Ishikawa (cell line): Measurements from ENCODE around the gene ZNF771.

ENCODE experiments used
- CEBPB ChIP-seq: IDR thresholded peaks from 2 replicates; pipeline ENCODE4 v1.6.1; 2012
- CREB1 ChIP-seq: IDR thresholded peaks from 2 replicates; pipeline ENCODE4 v1.6.1; 2012; ENCODE audit warnings: low read depth
- EGR1 ChIP-seq: IDR thresholded peaks from 2 replicates; pipeline ENCODE4 v1.6.1; 2012
- EP300 ChIP-seq: IDR thresholded peaks from 2 replicates; pipeline ENCODE4 v1.6.1; 2012; ENCODE audit warnings: borderline replicate concordance
- FOXM1 ChIP-seq: IDR thresholded peaks from 2 replicates; pipeline ENCODE4 v1.6.1; 2012; ENCODE audit warnings: low read depth, borderline replicate concordance
- MAX ChIP-seq: IDR thresholded peaks from 2 replicates; pipeline ENCODE4 v1.6.1; 2012
- NFIC ChIP-seq: IDR thresholded peaks from 2 replicates; pipeline ENCODE4 v1.6.1; 2012
- RAD21 ChIP-seq: IDR thresholded peaks from 2 replicates; pipeline ENCODE4 v1.6.1; 2012; ENCODE audit warnings: low read depth
- TAF1 ChIP-seq: IDR thresholded peaks from 2 replicates; pipeline ENCODE4 v1.6.1; 2012; ENCODE audit warnings: low read depth, mild to moderate bottlenecking
- TCF12 ChIP-seq: IDR thresholded peaks from 2 replicates; pipeline ENCODE4 v1.6.1; 2012; ENCODE audit warnings: low read depth
- TEAD4 ChIP-seq: IDR thresholded peaks from 2 replicates; pipeline ENCODE4 v1.6.1; 2012
- USF1 ChIP-seq: IDR thresholded peaks from 2 replicates; pipeline ENCODE4 v1.6.1; 2012
- YY1 ChIP-seq: IDR thresholded peaks from 2 replicates; pipeline ENCODE4 v1.6.1; 2012; ENCODE audit warnings: low read depth
- ZBTB7A ChIP-seq: IDR thresholded peaks from 2 replicates; pipeline ENCODE4 v1.6.1; 2012; ENCODE audit warnings: low read depth
- TF ChIP-seq, protein P1 (sequence below): IDR thresholded peaks from 2 replicates; pipeline ENCODE4 v1.6.1; 2012; ENCODE audit warnings: low read depth, mild to moderate bottlenecking

Gene ZNF771

GRCh38 chr16:30398661-30399434 lies 8.6 kb upstream of the ZNF771 start:
- TF ChIP-seq CREB1, result no peak
- no peak for TF ChIP-seq YY1
- TF ChIP-seq, protein P1, sequence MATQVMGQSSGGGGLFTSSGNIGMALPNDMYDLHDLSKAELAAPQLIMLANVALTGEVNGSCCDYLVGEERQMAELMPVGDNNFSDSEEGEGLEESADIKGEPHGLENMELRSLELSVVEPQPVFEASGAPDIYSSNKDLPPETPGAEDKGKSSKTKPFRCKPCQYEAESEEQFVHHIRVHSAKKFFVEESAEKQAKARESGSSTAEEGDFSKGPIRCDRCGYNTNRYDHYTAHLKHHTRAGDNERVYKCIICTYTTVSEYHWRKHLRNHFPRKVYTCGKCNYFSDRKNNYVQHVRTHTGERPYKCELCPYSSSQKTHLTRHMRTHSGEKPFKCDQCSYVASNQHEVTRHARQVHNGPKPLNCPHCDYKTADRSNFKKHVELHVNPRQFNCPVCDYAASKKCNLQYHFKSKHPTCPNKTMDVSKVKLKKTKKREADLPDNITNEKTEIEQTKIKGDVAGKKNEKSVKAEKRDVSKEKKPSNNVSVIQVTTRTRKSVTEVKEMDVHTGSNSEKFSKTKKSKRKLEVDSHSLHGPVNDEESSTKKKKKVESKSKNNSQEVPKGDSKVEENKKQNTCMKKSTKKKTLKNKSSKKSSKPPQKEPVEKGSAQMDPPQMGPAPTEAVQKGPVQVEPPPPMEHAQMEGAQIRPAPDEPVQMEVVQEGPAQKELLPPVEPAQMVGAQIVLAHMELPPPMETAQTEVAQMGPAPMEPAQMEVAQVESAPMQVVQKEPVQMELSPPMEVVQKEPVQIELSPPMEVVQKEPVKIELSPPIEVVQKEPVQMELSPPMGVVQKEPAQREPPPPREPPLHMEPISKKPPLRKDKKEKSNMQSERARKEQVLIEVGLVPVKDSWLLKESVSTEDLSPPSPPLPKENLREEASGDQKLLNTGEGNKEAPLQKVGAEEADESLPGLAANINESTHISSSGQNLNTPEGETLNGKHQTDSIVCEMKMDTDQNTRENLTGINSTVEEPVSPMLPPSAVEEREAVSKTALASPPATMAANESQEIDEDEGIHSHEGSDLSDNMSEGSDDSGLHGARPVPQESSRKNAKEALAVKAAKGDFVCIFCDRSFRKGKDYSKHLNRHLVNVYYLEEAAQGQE, result no peak
- TF ChIP-seq MAX, result no peak
- no peak for TF ChIP-seq NFIC
- TF ChIP-seq TAF1, result no peak
- TF ChIP-seq EP300, result no peak
- no peak for TF ChIP-seq CEBPB
- TF ChIP-seq TCF12, result no peak
- no peak for TF ChIP-seq EGR1
- no peak for TF ChIP-seq ZBTB7A
- TF ChIP-seq RAD21, result no peak
- no peak for TF ChIP-seq USF1
- TF ChIP-seq FOXM1, result no peak
- TF ChIP-seq TEAD4, result no peak

- TF ChIP-seq FOXM1 (no peak), EP300 (no peak; the same call in 1 of the 2 replicates), CREB1 (no peak), ZBTB7A (no peak), MAX (no peak)
- TF ChIP-seq, protein P1, result no peak
Observed at GRCh38 chr16:30399435-30400186, 7.8 kb upstream of the ZNF771 start.

DNA sequence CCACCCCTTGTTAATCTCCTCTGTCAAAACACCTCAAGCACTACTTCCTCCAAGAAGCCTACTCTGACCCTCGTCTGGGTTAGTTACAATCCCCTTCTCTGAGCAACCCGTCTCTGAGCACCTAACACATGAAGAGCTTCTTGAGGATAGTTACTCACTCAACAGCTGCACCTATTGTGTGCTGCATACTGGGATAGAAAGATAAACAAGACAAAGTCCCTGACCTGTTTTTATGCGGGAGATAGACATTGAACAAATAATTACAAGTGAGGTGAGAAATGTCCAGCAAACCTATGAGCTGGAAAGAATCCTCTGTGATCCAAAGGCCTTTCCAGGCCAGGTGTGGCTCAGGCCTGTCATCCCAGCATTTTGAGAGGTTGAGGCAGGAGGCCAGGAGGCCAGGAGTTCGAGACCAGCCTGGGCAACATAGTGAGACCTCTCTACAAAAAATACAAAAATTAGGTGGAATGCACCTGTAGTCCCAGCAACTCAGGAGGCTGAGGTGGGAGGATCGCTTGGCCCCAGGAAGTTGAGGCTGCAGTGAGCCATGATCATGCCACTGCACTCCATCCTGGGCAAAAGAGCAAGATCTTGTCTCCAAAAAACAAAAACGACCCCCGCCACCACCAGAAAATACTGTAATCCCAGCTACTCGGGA lies 5.5 kb upstream of the ZNF771 start:
- TF ChIP-seq, protein P1, result no peak
- TF ChIP-seq MAX (no peak), CEBPB (no peak), ZBTB7A (no peak), YY1 (no peak), FOXM1 (no peak), TEAD4 (no peak), TCF12 (no peak), CREB1 (no peak), EGR1 (no peak), NFIC (no peak)

- no peak for TF ChIP-seq TCF12
- no peak for TF ChIP-seq RAD21
- TF ChIP-seq ZBTB7A, result no peak
- TF ChIP-seq MAX, result no peak
- TF ChIP-seq TEAD4, result no peak
- no peak for TF ChIP-seq NFIC
- no peak for TF ChIP-seq EGR1
- TF ChIP-seq YY1, result no peak
- no peak for TF ChIP-seq EP300
- TF ChIP-seq FOXM1, result no peak
- TF ChIP-seq TAF1, result no peak
- TF ChIP-seq USF1, result no peak
- TF ChIP-seq CEBPB, result no peak
- TF ChIP-seq, protein P1, result no peak
- no peak for TF ChIP-seq CREB1
Observed at GRCh38 chr16:30406795-30407101, 658 bp upstream of the ZNF771 start.
